ENCODE results near the gene BAZ2B.
"Not testable (repeated sequence)": the region's sequence is repeated elsewhere in the genome, so short reads cannot be mapped to it uniquely, and the experiment has no call there.

BAZ2B gene

GRCh38 chr2:159449504-159450124, 166.7 kb downstream of the BAZ2B start:
- no peak for DNase-seq
- in situ Hi-C loops (cut with MboI; ENCODE audit: low pct_unique_long_range_greater_than_20kb, low sequenced_read_pairs): no loop called here

GRCh38 chr2:159446817-159447216, 169.5 kb downstream of the BAZ2B start:
- in situ Hi-C loops (cut with MboI; ENCODE audit: low pct_unique_long_range_greater_than_20kb, low sequenced_read_pairs): no loop called here
- DNase-seq: no peak

- no peak for DNase-seq
- in situ Hi-C loops (cut with MboI; ENCODE audit: low pct_unique_long_range_greater_than_20kb, low sequenced_read_pairs): no loop called here
Measured at GRCh38 chr2:159446201-159446600, 170.1 kb downstream of the BAZ2B start.

- no peak for DNase-seq
- in situ Hi-C loops (cut with MboI; ENCODE audit: low pct_unique_long_range_greater_than_20kb, low sequenced_read_pairs): no loop called here
Measured at GRCh38 chr2:159445307-159445706, 171.0 kb downstream of the BAZ2B start.

GRCh38 chr2:159444754-159445153, 171.6 kb downstream of the BAZ2B start:
- DNase-seq: no peak
- in situ Hi-C loops (cut with MboI; ENCODE audit: low pct_unique_long_range_greater_than_20kb, low sequenced_read_pairs): no loop called here

- no peak for DNase-seq
- in situ Hi-C loops (cut with MboI; ENCODE audit: low pct_unique_long_range_greater_than_20kb, low sequenced_read_pairs): no loop called here
Measured at GRCh38 chr2:159442159-159442852, 174.0 kb downstream of the BAZ2B start.

GRCh38 chr2:159441182-159441581, 175.2 kb downstream of the BAZ2B start:
- DNase-seq: no peak
- in situ Hi-C loops (cut with MboI; ENCODE audit: low pct_unique_long_range_greater_than_20kb, low sequenced_read_pairs): no loop called here

GRCh38 chr2:159439421-159439820, 176.9 kb downstream of the BAZ2B start:
- in situ Hi-C loops (cut with MboI; ENCODE audit: low pct_unique_long_range_greater_than_20kb, low sequenced_read_pairs): no loop called here
- DNase-seq: no peak

GRCh38 chr2:159438720-159439353, 177.5 kb downstream of the BAZ2B start:
- in situ Hi-C loops (cut with MboI; ENCODE audit: low pct_unique_long_range_greater_than_20kb, low sequenced_read_pairs): no loop called here
- no peak for DNase-seq

- in situ Hi-C loops (cut with MboI; ENCODE audit: low pct_unique_long_range_greater_than_20kb, low sequenced_read_pairs): no loop called here
- no peak for DNase-seq
Measured at GRCh38 chr2:159438284-159438683, 178.1 kb downstream of the BAZ2B start.

- no peak for DNase-seq
- in situ Hi-C loops (cut with MboI; ENCODE audit: low pct_unique_long_range_greater_than_20kb, low sequenced_read_pairs): no loop called here
Measured at GRCh38 chr2:159432610-159433009, 183.7 kb downstream of the BAZ2B start.

GRCh38 chr2:159427048-159427447, 189.3 kb downstream of the BAZ2B start:
- in situ Hi-C loops (cut with MboI; ENCODE audit: low pct_unique_long_range_greater_than_20kb, low sequenced_read_pairs): no loop called here

GRCh38 chr2:159419403-159419802, 196.9 kb downstream of the BAZ2B start:
- DNase-seq: no peak
- in situ Hi-C loops (cut with MboI; ENCODE audit: low pct_unique_long_range_greater_than_20kb, low sequenced_read_pairs): no loop called here

More at GRCh38 chr2:159427048-159427447, 189.3 kb downstream of the BAZ2B start:
- DNase-seq: no peak

- in situ Hi-C loops (cut with MboI; ENCODE audit: low pct_unique_long_range_greater_than_20kb, low sequenced_read_pairs): no loop called here
- DNase-seq: no peak
Measured at GRCh38 chr2:159411460-159411859, 204.9 kb downstream of the BAZ2B start.

GRCh38 chr2:159410276-159410675, 206.1 kb downstream of the BAZ2B start:
- in situ Hi-C loops (cut with MboI; ENCODE audit: low pct_unique_long_range_greater_than_20kb, low sequenced_read_pairs): no loop called here
- DNase-seq: no peak

GRCh38 chr2:159409116-159409800, 207.1 kb downstream of the BAZ2B start:
- in situ Hi-C loops (cut with MboI; ENCODE audit: low pct_unique_long_range_greater_than_20kb, low sequenced_read_pairs): no loop called here
- DNase-seq: no peak

- DNase-seq: no peak
- in situ Hi-C loops (cut with MboI; ENCODE audit: low pct_unique_long_range_greater_than_20kb, low sequenced_read_pairs): no loop called here
Measured at GRCh38 chr2:159402790-159403189, 213.6 kb downstream of the BAZ2B start.

- DNase-seq; in situ Hi-C loops (cut with MboI; ENCODE audit: low pct_unique_long_range_greater_than_20kb, low sequenced_read_pairs): not testable (repeated sequence)
Measured at GRCh38 chr2:159402160-159402559, 214.2 kb downstream of the BAZ2B start.

- in situ Hi-C loops (cut with MboI; ENCODE audit: low pct_unique_long_range_greater_than_20kb, low sequenced_read_pairs): no loop called here
- DNase-seq: no peak
Measured at GRCh38 chr2:159399716-159400415, 216.5 kb downstream of the BAZ2B start.
